C4-2B (cell line): Measurements from ENCODE around the gene PEPD.

Experiments
- H3K27ac ChIP-seq: fragments of 450-650 bp; 2 replicates; pipeline ENCODE4 v1.5.1; 2017
- CTCF ChIP-seq: fragments of 450-650 bp; conservative IDR thresholded peaks from 2 replicates; pipeline ENCODE4 v1.5.1; 2017; ENCODE audit warnings: mild to moderate bottlenecking
- ZFX ChIP-seq: fragments of 450-650 bp; IDR thresholded peaks from 2 replicates; pipeline ENCODE4 v1.6.1; 2017

The PEPD gene

GRCh38 chr19:33497131-33497777 is 24.3 kb downstream of the PEPD start:
- no peak for TF ChIP-seq ZFX
- no peak for TF ChIP-seq CTCF
- H3K27ac ChIP-seq, result no peak overlapping the region

- H3K27ac ChIP-seq, result no peak overlapping the region
- TF ChIP-seq ZFX (no peak), CTCF (no peak)
Observed at GRCh38 chr19:33496038-33496895, 25.3 kb downstream of the PEPD start.

GRCh38 chr19:33493401-33494275 is 28.0 kb downstream of the PEPD start:
- H3K27ac ChIP-seq, result no peak overlapping the region
- TF ChIP-seq CTCF, result no peak

- no peak for TF ChIP-seq ZFX
- TF ChIP-seq CTCF, result no peak
- H3K27ac ChIP-seq, result no peak overlapping the region
Observed at GRCh38 chr19:33492951-33493350, 28.6 kb downstream of the PEPD start.

GRCh38 chr19:33492090-33492489 is 29.5 kb downstream of the PEPD start:
- peak overlapping the region; percentile 55; the same call in 1 of the 2 replicates for H3K27ac ChIP-seq
- TF ChIP-seq ZFX (no peak), CTCF (no peak)

GRCh38 chr19:33490596-33490995 is 31.0 kb downstream of the PEPD start:
- peak overlapping the region; percentile 60 for H3K27ac ChIP-seq

- no peak for TF ChIP-seq ZFX
- TF ChIP-seq CTCF, result no peak
- no peak overlapping the region; the same call in 1 of the 2 replicates for H3K27ac ChIP-seq
Observed at GRCh38 chr19:33490041-33490451, 31.5 kb downstream of the PEPD start.
